Tibial nerve (tissue), 4 donors: ENCODE measurements around the gene ISG20.

Experiments
- EP300 ChIP-seq, 2 donors: sonication (generic); formaldehyde crosslinking; IDR thresholded peaks; one replicate each; pipeline ENCODE4 v1.6.1; 2017; ENCODE audit warnings: antibody characterized with exemption in 2 of 2, mild to moderate bottlenecking in 1 of 2
- POLR2A ChIP-seq, 2 donors: fragments of 450-650 bp; IDR thresholded peaks; one replicate each; pipeline ENCODE4 v1.6.1; 2017; ENCODE audit warnings: antibody characterized with exemption in 2 of 2, mild to moderate bottlenecking in 2 of 2, moderate library complexity in 2 of 2
- TF ChIP-seq, protein P1 (sequence below), 5 experiments: fragments of 200-600 bp in 3 of 5; fragments of 450-650 bp in 2 of 5; sonication (generic) in 3 of 5; IDR thresholded peaks; one replicate each; pipeline ENCODE4 v1.5.1; 2016 to 2019; ENCODE audit warnings: antibody characterized with exemption in 5 of 5, mild to moderate bottlenecking in 3 of 5, moderate library complexity in 2 of 5

DNA sequence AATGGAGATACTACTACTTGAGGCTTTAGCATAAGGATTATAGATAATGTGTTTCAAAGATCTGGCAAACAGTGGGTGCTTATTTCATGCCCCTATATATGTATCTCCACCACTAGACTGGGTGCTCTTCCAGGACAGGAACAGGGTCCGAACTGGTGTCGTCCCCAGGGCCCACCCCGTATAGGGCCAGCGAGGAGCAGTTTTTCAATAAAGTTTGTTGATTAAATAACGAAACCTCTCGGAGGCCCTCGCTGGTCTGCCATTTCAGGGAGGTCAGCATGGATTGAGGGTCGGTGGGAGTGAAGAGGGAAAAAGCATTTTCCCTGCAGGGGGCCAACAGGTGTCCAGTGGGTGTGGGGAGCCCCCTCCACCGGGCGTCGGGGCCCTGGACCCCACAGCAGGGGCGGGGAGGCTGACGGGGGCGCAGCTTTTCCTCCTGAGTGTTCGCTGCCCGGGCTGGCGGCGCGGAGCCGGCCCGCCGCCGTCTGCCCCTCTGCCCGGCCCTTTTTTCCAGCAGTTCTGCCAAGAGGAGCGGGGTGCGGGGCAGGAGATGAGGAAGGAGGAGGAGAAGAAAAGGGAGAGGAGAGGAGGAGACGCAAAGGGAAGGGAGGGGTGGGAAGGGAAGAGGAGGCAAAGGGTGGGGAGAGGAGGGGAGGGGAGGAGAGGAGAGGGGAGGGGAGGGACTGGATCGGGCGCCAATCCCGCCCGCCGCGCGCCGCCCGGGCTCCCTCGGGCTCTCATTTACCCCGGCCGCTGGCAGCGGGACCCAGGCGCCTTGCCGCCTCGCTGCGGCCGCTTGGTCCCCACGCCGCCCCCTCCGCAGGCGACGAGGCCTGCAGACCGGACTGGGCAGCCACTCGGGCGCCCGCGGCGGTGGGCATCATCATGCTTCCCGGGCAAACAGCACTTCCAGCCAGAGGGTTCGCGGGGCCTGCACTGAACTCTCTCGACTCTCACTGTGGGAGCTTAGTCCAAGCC lies 66.3 kb downstream of the ISG20 start:
- TF ChIP-seq, protein P1, sequence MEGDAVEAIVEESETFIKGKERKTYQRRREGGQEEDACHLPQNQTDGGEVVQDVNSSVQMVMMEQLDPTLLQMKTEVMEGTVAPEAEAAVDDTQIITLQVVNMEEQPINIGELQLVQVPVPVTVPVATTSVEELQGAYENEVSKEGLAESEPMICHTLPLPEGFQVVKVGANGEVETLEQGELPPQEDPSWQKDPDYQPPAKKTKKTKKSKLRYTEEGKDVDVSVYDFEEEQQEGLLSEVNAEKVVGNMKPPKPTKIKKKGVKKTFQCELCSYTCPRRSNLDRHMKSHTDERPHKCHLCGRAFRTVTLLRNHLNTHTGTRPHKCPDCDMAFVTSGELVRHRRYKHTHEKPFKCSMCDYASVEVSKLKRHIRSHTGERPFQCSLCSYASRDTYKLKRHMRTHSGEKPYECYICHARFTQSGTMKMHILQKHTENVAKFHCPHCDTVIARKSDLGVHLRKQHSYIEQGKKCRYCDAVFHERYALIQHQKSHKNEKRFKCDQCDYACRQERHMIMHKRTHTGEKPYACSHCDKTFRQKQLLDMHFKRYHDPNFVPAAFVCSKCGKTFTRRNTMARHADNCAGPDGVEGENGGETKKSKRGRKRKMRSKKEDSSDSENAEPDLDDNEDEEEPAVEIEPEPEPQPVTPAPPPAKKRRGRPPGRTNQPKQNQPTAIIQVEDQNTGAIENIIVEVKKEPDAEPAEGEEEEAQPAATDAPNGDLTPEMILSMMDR (IDR thresholded peaks at IDR 0.05), result no peak
- TF ChIP-seq POLR2A (IDR thresholded peaks at IDR 0.05), result peak in 1 of 2 donors; percentile 9
- TF ChIP-seq EP300 (IDR thresholded peaks at IDR 0.05), result no peak
